HepG2 (cell line): ENCODE measurements around the gene ANKRD13D. TPM values are rescaled to one million over a fixed set of nuclear protein-coding genes. Genes with fewer than 3 reads are reported as not detected.

ENCODE experiments used
- ARID2 ChIP-seq: sonication (generic); formaldehyde crosslinking; IDR thresholded peaks from 2 replicates; pipeline ENCODE4 v1.8.1; 2022; ENCODE audit warnings: mild to moderate bottlenecking, missing genetic modification reagents, borderline replicate concordance
- ETV5 ChIP-seq: IDR thresholded peaks from 2 replicates; pipeline ENCODE4 v1.6.1; 2018; ENCODE audit warnings: missing biosample characterization, missing genetic modification reagents, inconsistent platforms, borderline replicate concordance
- KLF16 ChIP-seq, 2 experiments: sonication (generic) in 1 of 2; formaldehyde crosslinking in 1 of 2; IDR thresholded peaks; 2 replicates each; pipeline versions ENCODE4 v1.6.1 to v1.8.0; 2016 to 2023; ENCODE audit warnings: missing genetic modification reagents in 2 of 2, missing compliant biosample characterization in 1 of 2
- MAX ChIP-seq: IDR thresholded peaks from 2 replicates; pipeline ENCODE4 v1.6.1; 2012; ENCODE audit warnings: inconsistent platforms
- SPEN ChIP-seq: sonication (generic); formaldehyde crosslinking; IDR thresholded peaks from 2 replicates; pipeline ENCODE4 v1.5.1; 2020; ENCODE audit warnings: low read depth, mild to moderate bottlenecking, missing genetic modification reagents
- SRY ChIP-seq: sonication (generic); formaldehyde crosslinking; IDR thresholded peaks from 2 replicates; pipeline ENCODE4 v1.8.0; 2022; ENCODE audit warnings: mild to moderate bottlenecking, missing genetic modification reagents
- UBTF ChIP-seq: sonication (generic); formaldehyde crosslinking; IDR thresholded peaks from 2 replicates; pipeline ENCODE4 v1.4.0; 2020; ENCODE audit warnings: mild to moderate bottlenecking, missing genetic modification reagents
- ZBTB46 ChIP-seq: sonication (generic); formaldehyde crosslinking; IDR thresholded peaks from 2 replicates; pipeline ENCODE4 v1.4.0; 2020; ENCODE audit warnings: mild to moderate bottlenecking, missing genetic modification reagents, borderline replicate concordance
- ZFP91 ChIP-seq: sonication (generic); formaldehyde crosslinking; IDR thresholded peaks from 2 replicates; pipeline ENCODE4 v1.9.0; 2022; ENCODE audit warnings: missing genetic modification reagents, mild to moderate bottlenecking, borderline replicate concordance
- ZNF570 ChIP-seq: sonication (generic); formaldehyde crosslinking; IDR thresholded peaks from 2 replicates; pipeline ENCODE4 v1.4.0; 2020; ENCODE audit warnings: mild to moderate bottlenecking, missing genetic modification reagents, borderline replicate concordance
- ZNF609 ChIP-seq: sonication (generic); formaldehyde crosslinking; IDR thresholded peaks from 2 replicates; pipeline ENCODE4 v1.4.0; 2020; ENCODE audit warnings: mild to moderate bottlenecking, missing genetic modification reagents, borderline replicate concordance
- polyA plus RNA-seq, 8 experiments: library from polyadenylated mRNA; depleted of rRNA in 3 of 8; stranded (reverse) in 7 of 8; unstranded in 1 of 8; fragments of >200 nt; fragmentation: Illumina TruSeq in 4 of 8; extraction: Trizol in 4 of 8; gene quantifications; 2 replicates each; pipeline versions ENCODE4 v1.2.1 to v1.2.3, GENCODE V29; 2011 to 2016; ENCODE audit warnings: low read depth in 4 of 8, missing spikeins in 1 of 8, mixed read lengths in 1 of 8; ENCODE audit not compliant: insufficient read depth in 1 of 8
- total RNA-seq, 5 experiments: library from RNA; depleted of rRNA; stranded (reverse); fragments of >200 nt; fragmentation: Illumina TruSeq; extraction: Trizol; gene quantifications; 2 replicates each; pipeline ENCODE4 v1.2.3, GENCODE V29; 2016; ENCODE audit warnings: low read depth in 1 of 5

The ANKRD13D gene
- total and polyA plus RNA-seq, 2 of the 13 experiments (the other 11 are each of a cell fraction or from before 2014, with no cell fraction given) = 18.6 to 27.3 TPM

- peak; percentile 37; the same call in 1 of the 2 replicates for TF ChIP-seq UBTF (CRISPR knock-in tag)
- no peak for TF ChIP-seq ARID2
- TF ChIP-seq ZFP91 (CRISPR knock-in tag) = peak; percentile 19
- 0 out of 2 replicates have a peak, but pooled peaks have one; percentile 26 for TF ChIP-seq ETV5
- no peak for TF ChIP-seq ZNF570
- TF ChIP-seq SRY (CRISPR knock-in tag) = 0 out of 2 replicates have a peak, but pooled peaks have one; percentile 35
- no peak for TF ChIP-seq ZNF609
- peak; percentile 12; the same call in 1 of the 2 replicates for TF ChIP-seq SPEN (CRISPR knock-in tag)
- no peak for TF ChIP-seq ZBTB46 (CRISPR knock-in tag)
- 0 out of 4 replicates have a peak, but pooled peaks of 1 of the 2 experiments have one; percentile 36 for TF ChIP-seq KLF16 (CRISPR knock-in tag; IDR thresholded peaks at IDR 0.05)
- TF ChIP-seq MAX = peak; percentile 2; the same call in 1 of the 2 replicates
Measured at GRCh38 chr11:67303835-67304411, 14.8 kb downstream of the ANKRD13D start (continued).
